ENCODE data around the gene LPP. TPM values are rescaled to one million over a fixed set of nuclear protein-coding genes. Genes with fewer than 3 reads are reported as not detected.

Gene LPP
- total RNA-seq, 1 donor, result 92.1 TPM

DNA sequence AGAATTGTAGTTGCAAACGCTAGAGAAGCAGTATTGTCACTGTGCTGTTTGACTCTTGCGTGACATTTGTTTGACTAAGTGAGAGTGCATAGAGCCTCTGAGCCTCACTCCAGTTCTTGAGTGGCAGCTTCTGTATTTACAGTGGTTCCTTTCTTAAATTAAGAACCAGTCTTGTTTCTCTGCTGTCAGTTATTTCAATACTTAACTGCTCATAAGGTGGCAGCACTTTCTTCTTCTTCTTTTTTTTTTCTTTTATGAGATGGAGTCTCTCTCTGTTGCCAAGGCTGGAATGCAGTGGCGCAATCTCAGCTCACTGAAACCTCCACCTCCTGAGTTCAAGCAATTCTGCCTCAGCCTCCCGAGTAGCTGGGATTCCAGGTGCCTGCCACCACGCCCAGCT, 372.1 kb downstream of the LPP start:
- H3K4me3 ChIP-seq (ENCODE audit: low read depth, low read length), result no peak overlapping the region
- TF ChIP-seq CTCF (IDR thresholded peaks at IDR 0.05; ENCODE audit: insufficient read depth, low read length), result no peak
- peak; percentile 13 for DNase-seq (ENCODE audit: low read depth)

GRCh38 chr3:188527389-188527788, 373.4 kb downstream of the LPP start:
- no peak for DNase-seq (ENCODE audit: low read depth)
- TF ChIP-seq CTCF (IDR thresholded peaks at IDR 0.05; ENCODE audit: insufficient read depth, low read length), result no peak
- H3K4me3 ChIP-seq (ENCODE audit: low read depth, low read length), result no peak overlapping the region

DNA sequence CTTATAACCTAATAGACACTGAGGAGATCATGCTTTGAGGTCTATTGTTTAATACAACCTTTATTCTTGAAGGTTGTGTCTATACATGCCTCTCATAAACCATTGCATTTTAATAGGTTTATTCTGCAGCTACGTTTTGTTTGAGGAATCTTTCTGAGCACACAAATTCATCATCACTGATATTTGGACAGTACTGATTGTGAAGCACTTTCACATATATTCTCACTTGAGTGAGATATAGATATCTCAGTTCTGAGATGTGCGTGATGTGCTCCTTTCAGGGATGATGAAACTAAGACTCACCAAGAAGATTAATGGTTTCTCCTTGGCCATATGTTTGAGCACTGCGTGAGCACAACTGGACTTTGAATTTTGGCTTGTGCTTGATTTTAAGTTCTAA, 374.4 kb downstream of the LPP start:
- TF ChIP-seq CTCF (IDR thresholded peaks at IDR 0.05; ENCODE audit: insufficient read depth, low read length), result no peak
- H3K4me3 ChIP-seq (ENCODE audit: low read depth, low read length), result no peak overlapping the region
- no peak for DNase-seq (ENCODE audit: low read depth)

- TF ChIP-seq CTCF (IDR thresholded peaks at IDR 0.05; ENCODE audit: insufficient read depth, low read length), result no peak
- peak; percentile 39 for DNase-seq (ENCODE audit: low read depth)
- no peak overlapping the region for H3K4me3 ChIP-seq (ENCODE audit: low read depth, low read length)
Measured at GRCh38 chr3:188529228-188529627, 375.3 kb downstream of the LPP start.

DNA sequence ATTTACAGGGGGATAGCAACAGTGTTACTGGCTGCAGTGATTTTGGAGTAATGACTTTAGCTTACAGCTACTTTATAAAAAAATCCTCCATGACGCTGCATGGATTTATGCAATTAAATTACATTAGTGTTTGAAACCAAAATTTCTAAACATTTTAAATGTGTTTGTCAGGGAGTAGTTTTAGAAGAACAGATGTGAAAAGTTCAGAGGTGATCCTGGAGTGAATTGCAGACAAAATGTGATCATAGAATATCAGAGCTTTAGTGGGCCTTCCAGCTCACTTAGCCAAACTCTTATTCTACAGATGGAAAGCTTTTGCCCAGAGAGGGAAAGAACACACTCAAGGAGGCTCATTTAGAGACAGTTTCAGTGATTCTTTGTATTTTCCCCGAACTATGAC, 376.3 kb downstream of the LPP start:
- H3K4me3 ChIP-seq (ENCODE audit: low read depth, low read length), result no peak overlapping the region
- DNase-seq (ENCODE audit: low read depth), result no peak
- TF ChIP-seq CTCF (IDR thresholded peaks at IDR 0.05; ENCODE audit: insufficient read depth, low read length), result no peak

- DNase-seq (ENCODE audit: low read depth), result peak; percentile 78
- no peak for TF ChIP-seq CTCF (IDR thresholded peaks at IDR 0.05; ENCODE audit: insufficient read depth, low read length)
Measured at GRCh38 chr3:188531210-188531609, 377.3 kb downstream of the LPP start.

DNA sequence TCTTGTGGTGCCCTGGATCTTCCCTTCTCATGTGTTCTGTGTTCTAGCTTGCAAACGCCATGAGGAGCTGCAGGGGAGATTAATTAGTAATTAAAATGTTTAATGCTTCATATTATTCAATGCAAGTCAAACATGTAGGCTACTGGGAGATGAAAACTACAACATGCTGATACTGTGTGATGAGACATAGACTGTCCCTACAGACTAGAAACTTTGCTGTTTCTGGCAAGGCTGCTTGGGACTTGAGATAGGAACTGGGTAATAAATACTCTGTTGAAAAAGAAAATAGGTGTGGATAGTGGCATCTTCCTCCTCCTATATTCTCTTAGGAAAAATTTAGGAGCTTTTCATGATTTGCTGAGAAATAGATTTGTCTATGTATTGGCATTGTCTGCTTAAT, 379.2 kb downstream of the LPP start:
- DNase-seq (ENCODE audit: low read depth), result no peak
- no peak for TF ChIP-seq CTCF (IDR thresholded peaks at IDR 0.05; ENCODE audit: insufficient read depth, low read length)
- no peak overlapping the region for H3K4me3 ChIP-seq (ENCODE audit: low read depth, low read length)

More at GRCh38 chr3:188531210-188531609, 377.3 kb downstream of the LPP start:
- H3K4me3 ChIP-seq (ENCODE audit: low read depth, low read length), result no peak overlapping the region

Data from fibroblast of the aortic adventitia (primary cell).